COLO829 (cell line): ENCODE results near the gene NRM.

ENCODE experiments used
- DNase-seq: peaks from one replicate; pipeline ENCODE4 v3.0.0; 2012; ENCODE audit warnings: low spot score

The NRM gene

DNA sequence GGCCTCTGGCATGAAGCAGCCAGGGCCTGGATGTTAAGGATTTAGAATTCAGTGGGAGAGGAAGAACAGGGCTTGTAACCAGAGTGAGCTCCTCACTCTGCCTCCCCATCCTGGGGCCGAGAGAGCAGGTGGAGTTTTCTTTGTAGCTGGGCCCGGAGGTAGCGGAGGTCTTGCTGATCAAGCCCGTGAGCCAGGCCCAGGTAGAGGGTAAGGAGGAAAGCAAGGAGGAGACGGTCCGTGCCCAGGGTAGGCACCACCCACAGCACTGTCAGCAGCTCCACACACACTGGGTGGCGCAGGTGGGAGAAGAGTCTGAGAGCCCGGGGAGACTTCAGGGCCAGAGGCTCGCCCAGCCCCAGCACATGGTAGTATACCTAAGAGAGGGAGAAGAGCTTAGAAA, 2.2 kb downstream of the NRM start:
- no peak for DNase-seq

DNA sequence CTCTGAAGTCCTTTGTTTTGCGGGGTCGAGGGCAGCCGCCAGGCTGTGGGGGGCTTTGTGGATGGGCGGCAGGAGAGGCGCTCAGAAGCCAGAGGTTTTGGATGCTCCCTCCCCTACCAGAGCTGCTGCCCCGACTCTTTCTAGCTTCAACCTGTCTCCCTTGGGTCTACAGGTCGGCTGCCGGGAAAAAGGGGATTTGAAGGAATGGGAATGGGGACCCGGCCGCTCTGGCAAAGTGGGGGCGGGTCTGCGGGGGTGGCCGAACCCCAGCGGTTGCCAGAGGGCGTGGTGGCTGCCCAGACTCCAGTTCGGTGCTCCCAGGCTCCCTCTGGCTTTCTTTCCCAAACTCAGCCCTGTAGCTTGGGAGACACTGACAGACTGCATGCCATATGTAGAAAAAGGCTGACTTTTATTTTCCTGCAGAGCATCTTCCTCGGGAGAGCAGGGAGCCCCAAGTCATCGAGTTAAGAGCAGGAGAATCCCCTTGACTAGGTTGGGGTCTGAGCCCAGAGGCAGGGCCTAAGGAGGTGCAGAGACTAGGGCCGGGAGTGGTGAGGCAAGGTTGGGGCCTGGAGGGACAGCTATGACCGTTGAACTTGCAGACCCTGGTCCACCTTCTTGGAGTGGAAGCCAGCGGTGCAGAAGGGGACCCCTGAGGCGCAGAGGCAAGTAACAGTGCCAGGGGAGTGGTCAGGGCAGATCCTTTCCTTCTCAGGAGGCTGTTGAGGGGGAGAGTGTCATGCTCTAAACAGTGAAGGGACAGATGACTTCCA, 2.9 kb downstream of the NRM start:
- DNase-seq, result no peak

DNA sequence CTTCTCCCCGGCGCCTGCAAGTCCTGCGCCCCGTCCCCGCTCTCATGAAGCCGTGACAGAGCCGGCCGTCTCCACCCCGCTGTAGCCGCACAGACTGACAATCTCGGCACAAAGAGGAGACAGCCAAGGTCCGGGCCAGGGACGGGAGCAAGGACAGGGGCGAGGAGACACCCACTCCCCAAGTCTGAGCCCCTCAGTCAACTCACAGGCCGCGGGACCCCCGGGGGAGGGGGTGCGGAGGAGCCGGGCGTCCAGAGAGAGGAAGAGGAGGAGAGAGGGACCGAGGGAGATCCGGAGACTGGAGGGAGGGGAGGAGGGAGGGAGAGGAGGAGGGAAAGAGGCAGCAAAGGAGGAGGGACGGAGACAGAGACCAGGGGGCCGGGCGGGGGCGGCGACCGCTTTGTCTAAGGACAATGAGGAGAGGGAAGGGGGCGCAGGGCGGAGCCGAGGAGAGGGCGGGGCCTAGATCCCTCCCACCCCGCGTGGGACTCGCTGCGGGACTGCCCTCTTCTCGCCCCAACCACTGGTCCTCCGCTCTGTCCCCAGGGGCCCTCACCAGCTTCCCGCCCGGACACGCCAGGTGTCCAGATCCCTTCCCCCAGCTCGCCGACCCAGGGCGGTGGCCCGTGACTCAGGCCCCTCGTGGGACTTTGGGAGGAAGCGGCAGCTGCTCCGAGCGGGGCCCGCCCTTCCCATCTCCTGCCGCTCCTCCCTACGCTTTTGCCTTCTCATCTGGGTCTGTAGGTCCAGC, 3.7 kb downstream of the NRM start:
- DNase-seq, result peak; percentile 84

DNA sequence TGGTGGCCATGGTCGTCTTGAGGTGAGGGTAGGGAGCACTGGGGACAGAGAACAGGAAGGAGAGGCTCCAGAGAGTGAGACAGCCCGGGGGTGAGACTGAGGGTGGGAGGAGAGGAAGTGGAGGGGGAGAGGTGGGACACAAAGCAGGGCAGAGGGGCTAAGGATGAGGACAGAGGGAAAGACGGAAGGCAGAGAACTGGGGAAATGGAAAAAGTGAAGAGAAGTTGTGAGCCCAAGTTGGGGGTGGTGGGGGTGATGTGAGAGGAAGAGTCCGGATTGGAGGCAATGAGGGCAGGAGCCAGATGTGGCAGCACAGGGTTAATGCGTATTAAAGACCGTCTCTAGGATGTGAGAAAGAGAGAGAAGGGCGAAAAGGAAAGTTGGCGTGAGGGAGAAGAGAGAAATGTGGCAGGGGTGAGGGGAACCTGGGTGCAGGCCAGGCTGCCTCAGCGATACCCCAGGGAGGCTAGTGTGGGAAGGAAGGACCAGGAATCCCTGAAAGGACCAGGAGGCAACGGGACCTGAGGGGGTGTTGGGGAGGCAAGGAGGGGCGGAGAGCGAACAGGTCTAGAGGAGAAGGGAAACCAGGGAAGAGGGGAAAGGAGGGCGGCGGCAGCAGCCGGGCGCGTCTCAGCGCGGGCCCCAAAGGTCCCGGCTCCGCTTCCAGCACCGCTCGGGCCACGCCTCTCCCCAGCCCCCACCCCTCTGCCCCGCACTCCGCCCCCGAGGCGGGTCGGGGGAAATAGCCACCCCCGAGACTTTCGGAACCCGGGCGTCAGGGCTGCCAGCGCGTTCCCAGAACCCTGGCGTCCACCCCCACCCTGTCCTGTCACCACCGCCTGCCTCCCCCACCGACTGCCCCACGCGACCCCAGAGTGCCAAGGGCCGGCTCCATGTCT, 4.5 kb downstream of the NRM start, which contains the start of gene PPP1R18:
PPP1R18 (minus strand) TSS at position 637 of the 899 bp plus-strand sequence; CDS start at position 10, 627 bp downstream.
- no peak for DNase-seq

DNA sequence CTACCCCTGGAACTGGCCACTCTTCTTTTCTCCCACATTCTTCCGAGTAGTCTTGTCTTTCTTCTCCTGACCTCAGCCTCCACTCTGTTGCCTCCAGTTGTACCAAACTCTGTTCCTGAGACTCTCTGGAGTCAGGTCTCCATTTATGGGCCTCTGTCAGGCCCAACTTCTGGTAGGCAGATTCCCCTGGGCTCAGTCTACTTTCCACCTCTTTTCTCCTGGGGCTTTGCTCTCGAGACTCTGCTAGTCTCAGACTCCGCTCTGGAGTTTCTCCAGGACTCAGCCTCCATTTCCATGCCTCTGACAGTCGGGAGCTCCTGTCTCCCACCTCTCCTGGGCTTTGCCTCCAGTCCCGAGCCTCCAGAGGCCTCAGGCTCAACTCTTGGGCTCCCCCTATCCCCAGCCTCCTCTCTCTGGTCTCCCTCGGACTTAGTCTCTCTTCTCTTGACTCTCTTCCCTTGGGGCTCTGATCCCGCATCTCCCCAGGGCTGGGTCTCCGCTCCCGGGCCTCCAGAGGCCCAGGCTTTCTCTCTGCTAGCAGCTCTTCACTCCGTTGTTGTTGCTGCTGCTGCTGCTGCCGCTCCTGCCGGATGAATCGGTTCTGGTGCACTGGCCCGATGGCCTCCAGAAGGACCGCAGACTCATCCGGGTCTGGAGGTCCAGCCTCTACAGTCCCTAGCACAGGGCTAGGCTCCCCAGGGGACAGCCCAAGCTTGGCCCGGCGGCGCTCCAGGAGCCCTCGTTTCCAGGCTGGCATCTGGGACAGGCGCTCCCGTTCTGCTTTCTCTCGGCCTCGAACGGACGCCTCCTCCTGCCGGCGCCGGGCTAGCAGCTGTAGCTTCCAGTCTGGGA, 5.4 kb downstream of the NRM start:
- no peak for DNase-seq

DNA sequence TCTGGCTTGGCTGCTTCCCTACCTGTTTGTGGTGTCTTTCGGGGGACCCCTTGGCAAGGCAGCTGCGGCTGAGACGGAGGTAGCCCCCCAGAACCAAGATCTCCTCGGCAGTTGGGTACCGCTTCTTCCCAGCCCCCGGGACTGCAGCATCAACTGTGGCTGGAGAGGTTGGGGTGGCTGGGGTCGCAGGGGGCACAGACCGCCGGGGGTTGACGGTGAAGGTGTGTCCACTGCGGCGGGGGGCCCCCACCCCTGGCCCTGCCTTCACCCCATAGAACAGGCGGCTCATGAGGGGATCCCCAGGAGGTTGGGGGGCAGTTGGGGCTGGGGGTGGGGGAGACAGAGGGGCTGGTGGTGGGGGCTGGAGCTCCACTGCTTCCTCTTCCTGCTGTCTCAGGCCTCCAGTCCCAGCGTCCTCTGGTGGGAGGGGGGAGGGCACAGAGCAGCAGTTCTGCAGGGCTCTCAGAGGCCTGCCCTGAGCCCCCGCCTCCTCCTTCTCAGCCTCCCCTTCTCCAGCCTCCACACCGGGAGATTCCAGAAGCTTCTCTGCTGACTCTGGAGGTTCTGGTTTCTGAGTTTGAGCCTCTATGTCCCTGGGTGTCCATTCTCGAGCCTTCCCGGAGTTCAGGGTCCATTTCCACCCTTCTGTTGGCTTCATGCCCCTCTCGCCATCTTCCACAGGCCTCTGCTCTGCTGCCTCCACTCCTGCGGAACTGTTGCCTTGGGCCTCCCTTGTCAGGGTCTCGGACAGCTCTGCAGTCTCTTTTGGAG, 6.2 kb downstream of the NRM start:
- no peak for DNase-seq

DNA sequence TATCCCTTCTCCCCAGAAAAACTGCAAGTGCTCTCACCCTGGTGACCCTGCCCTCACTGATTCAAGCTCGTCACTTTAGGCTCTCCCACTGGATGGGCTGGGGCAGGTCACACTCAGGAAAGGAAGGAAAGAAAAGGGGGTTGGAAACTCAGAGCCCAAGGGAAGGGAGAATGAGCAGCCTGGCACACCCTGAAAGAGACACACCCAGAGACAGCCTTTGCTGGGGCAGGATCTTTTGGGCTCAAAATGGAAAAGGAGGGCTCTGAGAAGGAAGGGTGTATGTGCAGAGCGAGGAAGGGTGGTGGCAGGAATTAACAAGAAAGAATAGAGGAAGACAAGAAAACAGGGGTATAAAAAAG, 6.8 kb downstream of the NRM start:
- no peak for DNase-seq

DNA sequence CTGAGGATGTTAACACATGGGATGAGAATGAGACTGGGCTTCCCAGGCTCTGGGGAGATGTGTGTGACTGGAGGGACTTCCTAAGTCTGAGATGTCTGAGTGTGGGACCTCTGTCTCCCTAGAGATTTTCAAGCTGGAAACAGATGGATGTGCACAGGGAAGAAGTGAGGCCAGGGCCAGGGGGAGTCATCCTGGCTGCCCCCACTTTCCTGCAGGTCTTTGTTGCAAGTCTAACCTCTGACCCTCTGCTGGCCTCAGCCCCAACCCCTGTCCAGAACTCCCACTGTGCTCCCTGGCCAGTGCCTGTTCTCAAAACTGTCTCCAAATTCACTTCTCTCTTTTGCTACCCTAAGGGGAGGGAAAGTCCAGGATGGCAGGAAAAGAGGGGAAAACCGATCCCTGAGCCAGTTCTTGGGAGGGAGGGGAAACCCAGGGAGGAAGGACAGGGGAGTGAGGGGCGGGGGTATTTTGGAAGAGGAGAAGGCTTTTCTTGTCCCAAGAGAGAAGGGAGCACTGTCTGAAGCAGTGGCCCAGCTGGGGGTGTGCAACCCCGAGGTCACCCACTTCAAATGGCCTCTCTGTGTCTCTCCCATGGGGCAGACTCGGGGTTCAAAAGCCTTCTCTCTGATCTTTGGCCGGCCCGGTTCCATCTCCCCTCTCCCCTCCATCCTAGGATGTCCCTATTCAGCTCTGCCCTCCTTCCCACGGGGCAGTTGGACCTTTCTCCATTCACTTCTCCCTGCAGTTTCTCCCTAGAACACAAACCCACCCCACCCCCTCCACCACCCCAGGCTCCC, 7.4 kb downstream of the NRM start:
- DNase-seq, result no peak

DNA sequence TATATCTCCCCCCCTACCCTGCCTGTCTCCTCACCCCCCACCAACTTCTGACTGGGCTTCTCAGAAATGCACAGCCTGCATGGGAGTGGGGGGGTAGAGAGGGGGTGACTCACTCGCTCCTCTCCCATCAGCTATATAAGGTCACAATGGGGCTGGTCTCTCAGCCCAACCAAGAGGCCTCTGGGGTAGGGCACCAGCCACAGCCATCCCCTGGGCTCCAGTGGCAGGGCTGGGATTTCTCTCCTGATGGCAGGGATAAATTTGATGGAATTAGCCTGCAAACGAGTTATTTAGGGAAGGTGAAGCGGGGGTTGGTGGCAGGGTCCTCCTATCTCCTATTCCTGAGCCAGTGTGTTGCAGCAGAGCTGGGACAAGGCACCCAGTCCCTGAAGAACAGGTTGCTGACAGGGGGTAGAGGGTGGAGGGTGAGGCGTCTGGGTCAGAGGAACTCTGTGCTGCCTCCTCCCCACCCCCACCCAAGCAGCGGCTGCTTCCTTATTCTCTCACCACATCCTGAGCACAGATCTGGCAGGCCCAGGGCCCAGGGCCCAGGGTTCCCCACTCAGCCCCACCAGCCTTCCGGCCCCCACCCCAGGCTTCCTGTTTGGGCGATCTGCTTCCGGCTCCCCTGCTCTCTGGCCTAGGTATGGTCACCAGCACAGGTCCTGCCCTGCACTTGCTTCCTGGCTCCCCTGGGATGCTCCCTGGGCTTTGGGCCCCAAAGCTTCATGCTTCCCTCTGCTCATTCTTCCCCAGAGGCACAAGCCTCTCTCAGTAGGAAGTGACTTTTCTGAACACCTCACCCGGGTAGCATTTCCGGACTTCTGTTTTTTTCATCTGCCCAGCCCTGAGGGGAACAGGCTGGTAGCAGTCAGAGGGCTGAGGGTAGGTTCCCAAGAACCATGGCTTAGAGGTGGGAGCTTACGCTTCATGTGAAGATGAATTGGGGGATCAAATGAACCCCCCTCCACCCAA, 8.4 kb downstream of the NRM start:
- peak; percentile 59 for DNase-seq

DNA sequence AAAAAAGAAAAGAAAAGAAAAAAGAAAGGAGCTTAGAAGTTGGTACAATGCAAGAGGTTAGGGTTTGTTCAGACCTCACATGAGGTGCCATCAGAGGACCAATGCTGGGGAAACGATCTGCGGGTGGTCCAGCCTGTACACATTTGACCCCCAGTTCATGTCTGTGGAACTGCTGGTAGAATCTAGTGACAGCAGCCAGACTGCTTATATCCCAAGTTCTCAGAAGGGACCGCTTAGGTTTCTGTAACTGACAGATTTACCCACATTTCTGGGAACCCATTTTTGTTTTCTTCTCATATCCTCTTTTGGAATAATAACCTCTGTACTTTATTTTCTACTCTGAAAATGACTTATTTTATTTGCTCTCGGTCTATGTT, 9.0 kb downstream of the NRM start:
- no peak for DNase-seq

DNA sequence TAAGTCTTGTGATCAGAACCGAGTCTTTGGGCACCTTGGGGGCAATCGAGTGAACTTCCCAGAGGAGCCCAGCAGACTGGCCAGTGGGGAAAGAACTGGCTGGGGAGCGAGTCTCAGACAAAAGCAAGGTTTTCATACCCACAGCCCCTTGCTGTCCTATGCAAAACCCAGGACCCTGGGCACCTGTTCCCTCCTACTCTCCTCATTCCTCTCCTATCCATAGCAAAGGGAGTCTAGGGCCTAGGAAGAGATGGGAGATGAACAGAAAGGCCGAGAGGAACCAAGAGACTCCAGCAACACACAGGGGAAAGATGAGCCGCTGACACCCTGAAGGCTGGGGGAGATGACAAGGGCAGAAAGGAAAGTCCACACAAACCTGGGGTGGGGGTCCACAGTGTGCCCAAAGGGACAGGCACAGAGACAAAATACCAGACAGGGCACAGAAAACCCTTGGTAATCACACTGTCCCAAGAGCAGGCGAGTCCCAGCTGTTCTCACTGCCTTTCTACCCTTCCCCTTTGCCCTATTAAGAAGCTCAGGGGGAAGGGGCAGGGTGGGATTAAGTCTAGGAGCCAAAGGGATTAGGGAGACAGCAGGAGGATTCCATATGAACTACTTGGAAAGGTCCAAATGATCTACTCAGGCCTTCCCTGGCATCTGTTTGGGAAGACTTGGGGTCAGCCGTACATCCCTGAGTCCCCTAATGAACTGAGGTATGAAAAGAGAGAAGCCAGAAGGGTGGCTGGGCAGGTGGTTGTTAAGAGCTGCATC, 10.8 kb downstream of the NRM start:
- no peak for DNase-seq

DNA sequence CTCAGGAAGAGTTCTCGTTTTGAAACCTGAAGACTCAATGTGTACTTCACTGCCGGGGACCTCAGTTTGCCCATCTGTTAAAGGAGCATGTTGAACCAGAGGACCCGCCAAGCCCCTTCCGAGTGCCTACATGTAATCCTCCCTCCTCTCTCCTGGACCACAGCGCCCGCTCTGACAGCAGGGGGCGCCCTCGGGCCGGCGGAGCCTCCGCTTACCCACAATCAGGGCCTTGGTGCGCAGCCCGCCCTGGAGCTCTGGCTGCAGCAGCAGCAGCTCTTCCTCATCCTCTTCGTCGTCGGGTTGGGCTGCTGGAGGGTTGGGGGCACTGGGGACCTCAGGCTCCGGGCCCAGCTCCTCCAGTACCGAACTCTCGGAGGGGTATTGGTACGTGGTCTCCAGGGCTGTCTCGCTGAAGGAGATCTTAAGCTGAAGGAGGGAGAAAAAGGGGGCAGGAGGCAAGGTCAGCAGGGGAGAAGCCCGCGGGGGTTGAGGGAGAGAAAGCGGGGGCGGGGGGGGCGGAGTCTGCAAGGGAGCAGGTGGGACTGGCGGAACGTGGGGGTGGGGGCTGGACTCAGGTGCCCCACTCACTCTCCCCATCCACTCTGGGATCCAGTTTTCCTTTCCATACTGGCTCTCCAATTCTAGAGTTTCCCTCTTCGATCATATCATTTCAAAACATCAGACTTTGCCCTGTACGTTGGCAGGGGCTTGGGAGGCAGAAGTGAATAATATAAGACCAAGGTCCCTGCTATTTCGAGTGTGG, 11.6 kb downstream of the NRM start:
- peak; percentile 82 for DNase-seq

DNA sequence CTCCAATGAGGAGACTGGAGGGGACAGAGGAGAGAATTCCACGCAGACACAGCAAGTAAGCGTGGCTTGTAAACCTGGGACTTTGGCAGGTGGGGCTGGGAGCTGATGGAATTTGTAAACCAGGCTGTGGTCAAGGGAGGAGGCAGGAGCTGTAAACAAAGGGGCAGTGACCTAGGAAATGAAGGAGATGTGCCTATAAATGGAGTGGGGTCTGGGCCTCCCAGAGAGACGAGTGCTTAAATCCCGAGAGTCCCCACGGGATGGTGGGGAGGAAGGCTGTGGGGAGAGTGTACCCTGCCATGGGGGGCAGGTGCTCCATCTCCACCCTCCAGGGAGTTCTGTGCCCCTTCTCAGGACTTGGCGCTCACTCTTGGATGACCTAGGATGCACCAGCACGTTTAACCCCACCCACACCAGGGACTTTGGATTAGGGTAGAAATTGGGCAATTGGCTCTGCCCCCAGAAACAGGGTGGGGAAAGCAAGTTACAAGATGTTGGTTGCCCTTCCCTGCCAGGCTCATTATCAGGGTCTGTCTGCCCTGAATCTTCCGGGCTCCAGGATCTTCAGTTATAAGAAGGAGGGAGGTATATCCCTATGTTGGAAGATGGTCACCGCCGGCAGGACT, 14.0 kb downstream of the NRM start:
- DNase-seq, result no peak

DNA sequence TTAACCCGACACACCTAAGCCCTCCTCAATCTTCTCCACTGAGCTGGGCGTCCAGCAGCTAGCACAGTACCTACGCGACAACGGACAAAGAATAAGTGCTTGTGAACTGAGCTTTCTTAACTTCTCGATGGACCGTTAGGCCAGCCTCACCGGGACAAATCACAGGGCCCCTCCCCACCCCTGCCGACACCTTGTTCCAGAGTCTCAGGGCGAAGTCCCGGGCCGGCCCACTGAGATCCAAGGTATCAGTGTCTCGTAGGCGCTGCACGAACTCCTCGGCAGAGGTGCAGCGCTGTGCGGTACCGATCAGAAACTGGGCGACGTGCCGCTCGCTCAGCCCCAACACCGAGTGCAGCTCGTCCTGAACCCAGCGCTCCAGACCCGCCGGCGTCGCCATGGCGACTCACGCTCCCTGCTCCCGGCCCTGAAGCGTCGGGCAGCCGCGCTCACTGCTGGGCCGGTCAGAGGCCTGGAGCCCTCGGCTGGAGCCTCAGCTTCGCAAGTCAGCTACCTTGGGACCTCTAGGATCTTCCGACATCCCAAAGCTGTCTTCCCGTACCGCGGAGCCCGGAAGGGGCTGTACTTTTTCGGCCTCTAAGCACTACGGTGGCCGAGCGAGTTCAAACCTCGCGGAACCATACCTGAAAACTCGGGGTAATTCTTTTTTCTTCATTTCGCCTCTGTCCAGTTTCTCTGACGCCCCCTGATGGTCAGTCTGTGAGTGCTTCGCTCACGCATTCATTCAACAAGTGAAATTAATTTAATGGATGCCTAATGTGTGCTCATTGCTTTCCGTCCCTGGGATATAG, 18.1 kb downstream of the NRM start, which contains the start of gene DHX16:
DHX16 (minus strand) TSS at position 562 of the 809 bp plus-strand sequence; CDS start at position 397, 165 bp downstream.
- peak; percentile 98 for DNase-seq

DNA sequence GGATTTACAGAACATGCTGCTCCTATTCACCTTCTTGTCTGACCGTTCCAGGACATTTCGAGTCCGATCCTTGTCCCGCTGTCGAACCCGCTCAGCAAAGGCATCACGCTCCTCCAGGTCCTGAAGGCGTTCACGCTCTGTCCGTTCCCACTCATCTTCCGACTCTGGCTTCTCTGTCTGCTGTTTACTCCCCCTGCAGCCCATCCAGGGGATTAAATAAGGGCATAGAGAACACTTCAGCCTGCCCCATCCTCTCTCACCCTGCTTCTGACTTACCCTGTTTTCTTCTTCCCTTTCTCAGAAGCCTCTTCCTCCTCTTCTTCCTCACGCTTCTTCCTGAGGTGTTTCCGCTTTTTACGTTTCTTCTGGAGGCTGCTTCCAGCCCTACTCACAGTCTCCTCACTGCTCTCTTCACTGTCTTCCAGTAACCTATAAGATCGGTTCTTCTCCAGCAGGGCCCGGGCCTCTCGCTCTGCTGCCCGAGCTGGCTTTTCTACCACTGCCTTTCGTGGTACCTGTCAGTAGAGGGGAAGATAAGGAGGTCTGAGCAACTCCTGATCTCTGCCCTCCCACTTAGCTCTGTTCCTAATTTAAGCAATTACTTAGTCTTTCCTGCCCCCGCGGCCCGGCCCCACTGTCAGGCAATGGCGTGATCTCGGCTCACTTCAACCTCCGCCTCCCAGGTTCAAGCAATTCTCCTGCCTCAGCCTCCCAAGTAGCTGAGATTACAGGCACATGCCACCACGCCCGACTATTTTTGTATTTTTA, 19.8 kb downstream of the NRM start:
- DNase-seq, result no peak
